ENCODE data around the gene ATXN3L. TPM values are rescaled to one million over a fixed set of nuclear protein-coding genes. Genes with fewer than 3 reads are reported as not detected.
"Not testable (repeated sequence)": the region's sequence is repeated elsewhere in the genome, so short reads cannot be mapped to it uniquely, and the experiment has no call there.

Gene ATXN3L
- polyA plus RNA-seq, 2 donors = not detected

DNA sequence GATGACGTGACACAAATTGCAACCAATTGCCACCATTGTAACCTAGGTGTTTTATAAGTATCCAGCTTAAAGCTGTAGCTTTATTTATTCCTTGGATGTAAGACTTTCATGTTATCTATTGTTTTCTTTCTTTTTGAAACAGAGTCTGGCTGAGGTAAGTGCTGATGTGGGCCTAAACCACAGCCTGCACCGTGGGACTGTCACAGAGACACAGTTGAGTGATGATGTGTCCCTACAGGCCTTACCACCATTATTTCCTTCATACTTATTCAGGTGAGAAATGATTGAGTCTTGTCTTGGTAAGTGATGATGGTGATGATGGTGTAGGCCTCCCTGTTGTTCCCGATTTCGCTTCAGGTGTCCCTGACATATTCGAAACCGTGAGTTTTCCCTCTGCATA lies 8.3 kb downstream of the ATXN3L start:
- no peaks in the 10 kb centered on the region for H3K36me3 ChIP-seq (ENCODE audit: control insufficient read depth in 2 of 2, insufficient read depth in 2 of 2, low read length in 1 of 2)
- peaks cover 0 to 4% of the 10 kb centered on the region in 2 donors for H3K27me3 ChIP-seq (ENCODE audit: control insufficient read depth in 1 of 2, insufficient read depth in 2 of 2, low read length in 2 of 2)
- 92 to 95% methylated on average over 6 of the region's 6 CpGs for WGBS, 2 donors
- H3K9me3 ChIP-seq (ENCODE audit: control insufficient read depth in 2 of 2, insufficient read depth in 1 of 2, low read depth in 1 of 2, low read length in 1 of 2) = no peaks in the 10 kb centered on the region
- H3K27ac ChIP-seq (ENCODE audit: low read depth in 2 of 2, low read length in 1 of 2) = no peak overlapping the region
- H3K4me3 ChIP-seq (ENCODE audit: low read depth in 1 of 2, low read length in 2 of 2) = no peak overlapping the region
- H3K4me1 ChIP-seq (ENCODE audit: control insufficient read depth in 2 of 2, insufficient read depth in 2 of 2, low read length in 1 of 2) = no peaks in the 10 kb centered on the region

DNA sequence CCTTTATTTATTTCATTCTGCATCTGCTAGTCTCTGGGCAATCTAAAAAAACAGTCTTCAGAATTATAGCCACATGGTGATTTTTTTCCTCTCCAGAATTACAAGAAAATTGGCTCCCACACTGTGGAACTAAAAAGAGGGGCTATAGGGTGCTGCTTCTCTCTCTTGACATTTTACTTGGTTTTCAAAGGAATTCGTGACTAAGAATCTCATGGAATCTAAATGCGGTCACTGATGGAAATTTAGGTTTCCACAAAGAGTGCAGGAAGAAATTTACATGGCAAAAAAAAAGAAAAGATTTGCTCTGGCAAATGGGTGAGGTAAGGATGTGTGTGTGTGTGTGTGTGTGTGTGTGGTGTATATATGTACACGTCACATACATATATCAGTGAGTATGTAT lies 10.2 kb downstream of the ATXN3L start:
- Histone ChIP-seq H3K9me3 (ENCODE audit: control insufficient read depth in 2 of 2, insufficient read depth in 1 of 2, low read depth in 1 of 2, low read length in 1 of 2) (no peaks in the 10 kb centered on the region), H3K36me3 (ENCODE audit: control insufficient read depth in 2 of 2, insufficient read depth in 2 of 2, low read length in 1 of 2) (no peaks in the 10 kb centered on the region), H3K4me1 (ENCODE audit: control insufficient read depth in 2 of 2, insufficient read depth in 2 of 2, low read length in 1 of 2) (no peaks in the 10 kb centered on the region), H3K27ac (ENCODE audit: low read depth in 2 of 2, low read length in 1 of 2) (no peak overlapping the region), H3K4me3 (ENCODE audit: low read depth in 1 of 2, low read length in 2 of 2) (no peak overlapping the region), H3K27me3 (ENCODE audit: control insufficient read depth in 1 of 2, insufficient read depth in 2 of 2, low read length in 2 of 2) (peaks cover 0 to 4% of the 10 kb centered on the region in 2 donors)
- 82 to 94% methylated on average over 3 of the region's 3 CpGs for WGBS, 2 donors

DNA sequence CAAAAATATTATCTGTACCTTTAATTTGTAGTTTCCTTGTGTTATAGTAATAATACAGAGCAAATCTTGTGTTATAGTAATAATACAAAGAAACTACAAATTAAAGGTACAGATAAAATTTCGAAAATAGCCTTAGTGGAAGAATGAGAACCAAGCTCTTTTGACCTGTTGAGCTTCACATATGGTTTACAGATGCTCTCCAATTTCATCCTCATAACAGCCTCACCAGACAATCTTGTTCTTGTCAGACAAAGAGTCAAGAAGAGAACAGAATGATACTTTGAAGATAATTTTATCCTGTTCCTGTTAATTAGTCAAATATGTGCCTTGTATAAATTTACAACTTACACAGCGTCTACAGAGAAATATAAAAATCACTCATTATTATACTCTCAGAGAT lies 12.8 kb downstream of the ATXN3L start:
- Histone ChIP-seq H3K27me3 (ENCODE audit: control insufficient read depth in 1 of 2, insufficient read depth in 2 of 2, low read length in 2 of 2) (peaks cover 0 to 4% of the 10 kb centered on the region in 2 donors), H3K27ac (ENCODE audit: low read depth in 2 of 2, low read length in 1 of 2) (no peak overlapping the region), H3K36me3 (ENCODE audit: control insufficient read depth in 2 of 2, insufficient read depth in 2 of 2, low read length in 1 of 2) (no peaks in the 10 kb centered on the region), H3K4me3 (ENCODE audit: low read depth in 1 of 2, low read length in 2 of 2) (no peak overlapping the region), H3K4me1 (ENCODE audit: control insufficient read depth in 2 of 2, insufficient read depth in 2 of 2, low read length in 1 of 2) (no peaks in the 10 kb centered on the region), H3K9me3 (ENCODE audit: control insufficient read depth in 2 of 2, insufficient read depth in 1 of 2, low read depth in 1 of 2, low read length in 1 of 2) (no peaks in the 10 kb centered on the region)
- 78 to 88% methylated on average over 2 of the region's 2 CpGs for WGBS, 2 donors

DNA sequence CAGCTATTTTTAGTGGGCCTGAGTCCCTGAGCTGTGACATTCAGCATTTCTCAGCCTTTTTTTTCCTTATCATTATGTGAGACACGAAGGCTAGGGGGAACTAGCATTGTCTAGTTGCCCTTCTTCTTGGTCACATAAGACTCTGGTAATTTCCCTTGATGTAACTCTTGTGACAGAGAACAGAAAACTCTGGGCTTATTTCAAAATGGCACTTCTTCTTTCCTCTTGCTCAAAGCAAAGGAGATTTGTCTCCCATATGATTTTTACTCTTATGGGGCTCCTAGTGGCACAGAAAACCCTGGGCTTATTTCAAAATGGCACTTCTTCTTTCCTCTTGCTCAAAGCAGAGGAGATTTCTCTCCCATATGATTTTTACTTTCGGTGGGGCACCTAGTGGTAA lies 14.7 kb downstream of the ATXN3L start:
- Histone ChIP-seq H3K4me3 (ENCODE audit: low read depth in 1 of 2, low read length in 2 of 2) (no peak overlapping the region), H3K27ac (ENCODE audit: low read depth in 2 of 2, low read length in 1 of 2) (no peak overlapping the region), H3K4me1 (ENCODE audit: control insufficient read depth in 2 of 2, insufficient read depth in 2 of 2, low read length in 1 of 2) (no peaks in the 10 kb centered on the region), H3K27me3 (ENCODE audit: control insufficient read depth in 1 of 2, insufficient read depth in 2 of 2, low read length in 2 of 2) (peaks cover 0 to 4% of the 10 kb centered on the region in 2 donors), H3K36me3 (ENCODE audit: control insufficient read depth in 2 of 2, insufficient read depth in 2 of 2, low read length in 1 of 2) (no peaks in the 10 kb centered on the region), H3K9me3 (ENCODE audit: control insufficient read depth in 2 of 2, insufficient read depth in 1 of 2, low read depth in 1 of 2, low read length in 1 of 2) (no peaks in the 10 kb centered on the region)
- WGBS, 2 donors = 75 to 94% methylated on average over 2 of the region's 2 CpGs

DNA sequence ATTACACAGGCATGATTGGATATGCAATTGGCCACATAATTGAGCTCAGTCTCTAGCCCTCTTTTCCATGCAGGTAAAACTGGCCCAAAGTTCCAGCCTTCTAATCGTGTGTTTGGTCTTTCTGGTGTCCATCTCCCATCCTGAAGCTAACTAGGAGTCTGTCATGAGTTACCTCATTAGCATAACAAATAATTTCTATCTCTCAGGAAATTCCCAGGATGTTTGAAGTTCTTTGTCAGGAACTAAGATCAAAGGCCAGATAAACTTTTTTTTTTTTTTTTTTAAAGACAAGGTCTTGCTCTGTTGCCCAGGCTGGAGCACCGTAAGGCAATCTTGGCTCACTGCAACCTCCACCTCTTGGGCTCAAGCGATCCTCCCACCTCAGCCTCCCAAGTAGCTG lies 15.8 kb downstream of the ATXN3L start:
- no peaks in the 10 kb centered on the region for H3K9me3 ChIP-seq (ENCODE audit: control insufficient read depth in 2 of 2, insufficient read depth in 1 of 2, low read depth in 1 of 2, low read length in 1 of 2)
- H3K4me3 ChIP-seq (ENCODE audit: low read depth in 1 of 2, low read length in 2 of 2) = no peak overlapping the region
- H3K27ac ChIP-seq (ENCODE audit: low read depth in 2 of 2, low read length in 1 of 2) = no peak overlapping the region
- no peaks in the 10 kb centered on the region for H3K4me1 ChIP-seq (ENCODE audit: control insufficient read depth in 2 of 2, insufficient read depth in 2 of 2, low read length in 1 of 2)
- H3K36me3 ChIP-seq (ENCODE audit: control insufficient read depth in 2 of 2, insufficient read depth in 2 of 2, low read length in 1 of 2) = no peaks in the 10 kb centered on the region
- 90 to 95% methylated on average over 3 of the region's 3 CpGs for WGBS, 2 donors
- H3K27me3 ChIP-seq (ENCODE audit: control insufficient read depth in 1 of 2, insufficient read depth in 2 of 2, low read length in 2 of 2) = peaks cover 0 to 4% of the 10 kb centered on the region in 2 donors

DNA sequence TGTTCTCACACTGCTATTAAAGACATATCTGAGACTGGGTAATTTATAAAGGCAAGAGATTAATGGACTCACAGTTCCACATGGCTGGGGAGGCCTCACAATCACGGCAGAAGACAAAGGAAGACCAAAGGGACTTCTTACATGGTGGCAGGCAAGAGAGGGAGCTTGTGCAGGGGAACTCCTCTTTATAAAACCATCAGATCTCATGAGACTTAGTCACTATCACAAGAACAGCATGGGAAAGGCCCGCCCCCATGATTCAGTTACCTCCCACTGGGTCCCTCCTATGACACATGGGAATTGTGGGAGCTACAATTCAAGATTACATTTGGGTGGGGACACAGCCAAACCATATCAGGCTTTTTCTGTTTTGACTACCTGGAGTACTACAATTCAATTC lies 16.6 kb downstream of the ATXN3L start:
- not testable (repeated sequence) for H3K4me3 ChIP-seq (ENCODE audit: low read depth in 1 of 2, low read length in 2 of 2); H3K27ac ChIP-seq (ENCODE audit: low read depth in 2 of 2, low read length in 1 of 2); H3K36me3 ChIP-seq (ENCODE audit: control insufficient read depth in 2 of 2, insufficient read depth in 2 of 2, low read length in 1 of 2); H3K27me3 ChIP-seq (ENCODE audit: control insufficient read depth in 1 of 2, insufficient read depth in 2 of 2, low read length in 2 of 2); H3K4me1 ChIP-seq (ENCODE audit: control insufficient read depth in 2 of 2, insufficient read depth in 2 of 2, low read length in 1 of 2); H3K9me3 ChIP-seq (ENCODE audit: control insufficient read depth in 2 of 2, insufficient read depth in 1 of 2, low read depth in 1 of 2, low read length in 1 of 2)
- 81 to 94% methylated on average over 2 of the region's 2 CpGs for WGBS, 2 donors

DNA sequence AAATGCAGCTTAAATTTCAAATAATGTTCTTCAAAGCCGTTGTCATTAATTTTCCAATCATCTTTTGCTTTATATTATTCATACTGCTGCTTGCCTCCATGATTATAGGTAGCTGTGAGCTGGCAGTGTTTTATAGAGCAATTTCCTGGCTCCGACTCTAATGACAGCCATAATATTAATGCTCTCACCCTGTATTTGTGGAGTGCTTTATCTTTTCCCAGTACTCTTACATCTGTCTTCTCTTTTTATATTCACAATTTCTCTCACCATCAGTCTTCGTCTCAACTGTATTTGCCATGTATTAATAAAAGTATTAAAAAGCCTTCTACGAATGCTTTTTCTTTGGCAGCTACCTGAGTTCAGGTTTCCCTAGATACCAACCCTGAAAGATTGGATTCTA lies 21.0 kb downstream of the ATXN3L start:
- 69 to 92% methylated on average over 4 of the region's 4 CpGs for WGBS, 2 donors
- Histone ChIP-seq H3K9me3 (ENCODE audit: control insufficient read depth in 2 of 2, insufficient read depth in 1 of 2, low read depth in 1 of 2, low read length in 1 of 2) (no peaks in the 10 kb centered on the region), H3K27me3 (ENCODE audit: control insufficient read depth in 1 of 2, insufficient read depth in 2 of 2, low read length in 2 of 2) (no peaks in the 10 kb centered on the region), H3K27ac (ENCODE audit: low read depth in 2 of 2, low read length in 1 of 2) (no peak overlapping the region), H3K4me1 (ENCODE audit: control insufficient read depth in 2 of 2, insufficient read depth in 2 of 2, low read length in 1 of 2) (no peaks in the 10 kb centered on the region), H3K36me3 (ENCODE audit: control insufficient read depth in 2 of 2, insufficient read depth in 2 of 2, low read length in 1 of 2) (no peaks in the 10 kb centered on the region), H3K4me3 (ENCODE audit: low read depth in 1 of 2, low read length in 2 of 2) (no peak overlapping the region)

DNA sequence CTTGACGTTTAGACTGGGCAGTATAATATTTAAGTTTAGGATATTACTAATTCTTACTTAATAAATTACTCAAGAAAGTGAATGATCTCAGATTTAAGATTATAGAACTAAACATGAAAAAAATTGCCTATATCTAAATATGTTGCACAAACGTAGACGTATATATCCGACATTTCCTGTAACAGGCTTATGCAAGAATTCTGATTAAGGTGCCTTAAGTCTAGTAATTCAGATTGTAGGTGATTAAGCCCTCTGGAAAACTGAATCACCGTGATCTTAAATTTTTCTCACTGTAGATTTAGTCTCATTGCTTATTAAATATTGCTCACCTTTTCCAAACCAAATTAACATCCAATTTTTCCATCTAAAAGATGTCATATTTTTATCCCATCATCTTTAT lies 24.0 kb downstream of the ATXN3L start:
- H3K4me3 ChIP-seq (ENCODE audit: low read depth in 1 of 2, low read length in 2 of 2) = no peak overlapping the region
- 75 to 78% methylated on average over 5 of the region's 5 CpGs for WGBS, 2 donors
- H3K4me1 ChIP-seq (ENCODE audit: control insufficient read depth in 2 of 2, insufficient read depth in 2 of 2, low read length in 1 of 2) = no peaks in the 10 kb centered on the region
- no peaks in the 10 kb centered on the region for H3K9me3 ChIP-seq (ENCODE audit: control insufficient read depth in 2 of 2, insufficient read depth in 1 of 2, low read depth in 1 of 2, low read length in 1 of 2)
- no peaks in the 10 kb centered on the region for H3K27me3 ChIP-seq (ENCODE audit: control insufficient read depth in 1 of 2, insufficient read depth in 2 of 2, low read length in 2 of 2)
- H3K36me3 ChIP-seq (ENCODE audit: control insufficient read depth in 2 of 2, insufficient read depth in 2 of 2, low read length in 1 of 2) = no peaks in the 10 kb centered on the region
- no peak overlapping the region for H3K27ac ChIP-seq (ENCODE audit: low read depth in 2 of 2, low read length in 1 of 2)

DNA sequence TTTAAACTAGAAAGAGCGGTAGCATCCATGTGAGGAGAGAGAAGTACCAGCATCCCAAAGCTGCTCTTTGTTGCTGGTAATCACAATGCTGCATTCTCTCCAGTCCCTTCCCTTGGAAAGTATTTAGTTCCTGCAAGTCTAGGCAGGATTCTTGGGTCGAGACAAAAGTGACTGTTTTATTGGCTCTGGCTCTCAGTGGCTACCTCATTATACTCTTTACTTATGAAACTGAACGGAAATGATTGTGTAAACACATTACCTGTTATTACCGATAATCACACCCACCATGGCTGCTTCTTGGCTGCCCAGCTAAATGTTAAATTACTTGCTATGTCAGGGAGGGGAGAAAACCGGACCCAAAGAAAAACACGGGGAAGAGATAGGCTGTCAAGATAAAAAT lies 26.2 kb downstream of the ATXN3L start:
- Histone ChIP-seq H3K4me3 (ENCODE audit: low read depth in 1 of 2, low read length in 2 of 2) (no peak overlapping the region), H3K4me1 (ENCODE audit: control insufficient read depth in 2 of 2, insufficient read depth in 2 of 2, low read length in 1 of 2) (no peaks in the 10 kb centered on the region), H3K27me3 (ENCODE audit: control insufficient read depth in 1 of 2, insufficient read depth in 2 of 2, low read length in 2 of 2) (no peaks in the 10 kb centered on the region), H3K36me3 (ENCODE audit: control insufficient read depth in 2 of 2, insufficient read depth in 2 of 2, low read length in 1 of 2) (no peaks in the 10 kb centered on the region), H3K27ac (ENCODE audit: low read depth in 2 of 2, low read length in 1 of 2) (no peak overlapping the region), H3K9me3 (ENCODE audit: control insufficient read depth in 2 of 2, insufficient read depth in 1 of 2, low read depth in 1 of 2, low read length in 1 of 2) (no peaks in the 10 kb centered on the region)
- WGBS, 2 donors = 45 to 56% methylated on average over 6 of the region's 6 CpGs

DNA sequence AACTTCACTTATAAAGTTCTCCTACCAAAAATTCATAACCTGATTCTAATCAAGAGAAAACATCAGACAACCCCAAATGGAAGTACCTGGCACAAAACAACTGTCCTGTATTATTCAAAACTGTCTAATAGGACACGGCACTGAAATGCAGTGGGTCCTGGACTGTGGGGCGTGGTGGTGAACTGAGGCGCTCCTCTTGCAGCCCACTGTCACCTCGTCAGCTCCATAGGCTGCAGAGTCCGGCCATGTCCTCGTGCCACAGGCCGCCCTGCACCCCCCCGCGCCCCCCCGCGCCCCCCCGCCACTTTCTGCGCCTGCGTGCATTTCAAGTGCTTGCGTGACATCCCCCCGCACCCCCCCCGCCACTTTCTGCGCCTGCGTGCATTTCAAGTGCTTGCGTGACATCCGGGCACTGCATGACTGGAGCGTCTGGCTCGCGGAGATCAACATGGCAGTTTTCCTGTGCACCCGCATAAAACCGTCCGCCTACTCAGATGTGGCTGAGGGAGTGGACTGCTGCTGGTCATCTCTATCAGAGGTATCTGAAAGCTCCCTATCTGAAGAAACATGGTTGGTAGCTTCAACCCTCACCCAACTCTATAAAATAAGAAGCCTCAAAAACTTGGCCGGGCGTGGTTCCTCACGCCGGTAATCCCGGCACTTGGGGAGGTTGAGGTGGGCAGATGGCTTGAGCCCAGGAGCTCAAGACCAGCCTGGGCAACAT lies 28.8 kb downstream of the ATXN3L start:
- no peak overlapping the region for H3K4me3 ChIP-seq (ENCODE audit: low read depth in 1 of 2, low read length in 2 of 2)
- no peaks in the 10 kb centered on the region for H3K36me3 ChIP-seq (ENCODE audit: control insufficient read depth in 2 of 2, insufficient read depth in 2 of 2, low read length in 1 of 2)
- WGBS, 2 donors = 96 to 97% methylated on average over 32 of the region's 32 CpGs

More for the DNA sequence above, 28.8 kb downstream of the ATXN3L start:
- no peaks in the 10 kb centered on the region for H3K4me1 ChIP-seq (ENCODE audit: control insufficient read depth in 2 of 2, insufficient read depth in 2 of 2, low read length in 1 of 2)
- no peaks in the 10 kb centered on the region for H3K9me3 ChIP-seq (ENCODE audit: control insufficient read depth in 2 of 2, insufficient read depth in 1 of 2, low read depth in 1 of 2, low read length in 1 of 2)
- H3K27me3 ChIP-seq (ENCODE audit: control insufficient read depth in 1 of 2, insufficient read depth in 2 of 2, low read length in 2 of 2) = no peaks in the 10 kb centered on the region
- no peak overlapping the region for H3K27ac ChIP-seq (ENCODE audit: low read depth in 2 of 2, low read length in 1 of 2)
